ENCODE data around the gene SMYD3. TPM values are rescaled to one million over a fixed set of nuclear protein-coding genes. Genes with fewer than 3 reads are reported as not detected.

The SMYD3 gene
- total and polyA plus RNA-seq, 9 of the 15 experiments (the other 6 are each of a cell fraction or from before 2014, with no cell fraction given), result 128 to 440 (median 197) TPM

GRCh38 chr1:245772325-245772724 is 734.8 kb downstream of the SMYD3 start (continued):
- no peak for TF ChIP-seq CTCF (IDR thresholded peaks at IDR 0.05 in 2 of 3, conservative IDR thresholded peaks at IDR 0.05 in 1 of 3; ENCODE audit: insufficient read depth in 2 of 3, low read depth in 1 of 3, low read length in 3 of 3)
- TF ChIP-seq ZBTB26 (CRISPR knock-in tag; IDR thresholded peaks at IDR 0.05), result no peak
- no peak for TF ChIP-seq ZBTB49 (CRISPR knock-in tag; IDR thresholded peaks at IDR 0.05; ENCODE audit: borderline replicate concordance)
- TF ChIP-seq PPARD (CRISPR knock-in tag; IDR thresholded peaks at IDR 0.05), result no peak
- TF ChIP-seq POLR2B (IDR thresholded peaks at IDR 0.05; ENCODE audit: low read depth, partially characterized antibody), result no peak
- no peak for TF ChIP-seq U2AF2 (optimal IDR thresholded peaks at IDR 0.05; ENCODE audit: low read depth, low read length)

Measured in K562 (cell line).